GM19452 (cell line): ENCODE results near the gene U2AF2.

ENCODE experiments used
- ATAC-seq: cut with Tn5 transposase; IDR thresholded peaks from one replicate; pipeline ENCODE4 v1.9.1; 2021; ENCODE audit not compliant: unreplicated experiment

U2AF2 gene

GRCh38 chr19:55674459-55674840, 19.6 kb downstream of the U2AF2 start:
- ATAC-seq, result no peak

- peak; percentile 64 for ATAC-seq
Measured at GRCh38 chr19:55674841-55675660, 20.2 kb downstream of the U2AF2 start, which contains the start of gene EPN1. EPN1 (plus strand) TSS chr19:55675226; CDS start chr19:55678628, 3,402 bp downstream.

DNA sequence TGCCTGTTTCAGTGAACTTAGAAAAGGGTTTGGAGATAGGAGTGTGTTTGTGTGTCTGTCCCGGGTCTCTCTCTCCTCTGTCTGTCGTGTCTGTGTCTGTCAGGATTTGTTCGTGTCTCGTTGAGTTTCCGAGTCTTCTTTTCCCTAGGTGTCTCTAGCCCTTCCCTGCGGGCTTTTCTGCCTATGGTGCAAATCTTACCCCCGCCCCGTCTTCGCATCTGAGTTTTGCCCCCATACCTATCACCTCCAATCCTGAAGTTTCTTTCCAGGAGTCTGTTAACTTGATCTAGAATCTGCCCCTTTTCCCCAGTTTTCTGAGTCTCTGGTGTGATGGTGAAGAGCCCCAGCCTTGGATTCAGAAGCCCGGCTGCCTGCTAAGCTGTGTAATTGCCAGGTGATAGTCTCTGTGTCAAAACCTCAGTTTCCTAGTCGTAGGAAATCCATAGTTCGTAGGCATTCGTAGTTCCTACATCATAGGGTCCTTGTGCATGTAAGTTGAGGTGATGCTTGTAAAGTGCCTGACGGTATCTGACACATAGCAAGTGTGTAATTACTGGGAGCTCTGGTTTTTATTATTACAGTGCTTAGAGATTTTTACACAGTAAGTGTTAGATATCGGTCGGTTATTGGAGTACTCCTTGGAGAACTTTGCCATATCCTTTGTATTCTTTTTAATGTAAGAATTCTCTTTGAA, 21.0 kb downstream of the U2AF2 start:
- no peak for ATAC-seq

GRCh38 chr19:55676383-55676782, 21.5 kb downstream of the U2AF2 start:
- ATAC-seq, result no peak

- no peak for ATAC-seq
Measured at GRCh38 chr19:55676889-55677505, 22.2 kb downstream of the U2AF2 start.

- no peak for ATAC-seq
Measured at GRCh38 chr19:55677572-55678028, 22.8 kb downstream of the U2AF2 start.

GRCh38 chr19:55678121-55678671, 23.4 kb downstream of the U2AF2 start:
- peak; percentile 71 for ATAC-seq

DNA sequence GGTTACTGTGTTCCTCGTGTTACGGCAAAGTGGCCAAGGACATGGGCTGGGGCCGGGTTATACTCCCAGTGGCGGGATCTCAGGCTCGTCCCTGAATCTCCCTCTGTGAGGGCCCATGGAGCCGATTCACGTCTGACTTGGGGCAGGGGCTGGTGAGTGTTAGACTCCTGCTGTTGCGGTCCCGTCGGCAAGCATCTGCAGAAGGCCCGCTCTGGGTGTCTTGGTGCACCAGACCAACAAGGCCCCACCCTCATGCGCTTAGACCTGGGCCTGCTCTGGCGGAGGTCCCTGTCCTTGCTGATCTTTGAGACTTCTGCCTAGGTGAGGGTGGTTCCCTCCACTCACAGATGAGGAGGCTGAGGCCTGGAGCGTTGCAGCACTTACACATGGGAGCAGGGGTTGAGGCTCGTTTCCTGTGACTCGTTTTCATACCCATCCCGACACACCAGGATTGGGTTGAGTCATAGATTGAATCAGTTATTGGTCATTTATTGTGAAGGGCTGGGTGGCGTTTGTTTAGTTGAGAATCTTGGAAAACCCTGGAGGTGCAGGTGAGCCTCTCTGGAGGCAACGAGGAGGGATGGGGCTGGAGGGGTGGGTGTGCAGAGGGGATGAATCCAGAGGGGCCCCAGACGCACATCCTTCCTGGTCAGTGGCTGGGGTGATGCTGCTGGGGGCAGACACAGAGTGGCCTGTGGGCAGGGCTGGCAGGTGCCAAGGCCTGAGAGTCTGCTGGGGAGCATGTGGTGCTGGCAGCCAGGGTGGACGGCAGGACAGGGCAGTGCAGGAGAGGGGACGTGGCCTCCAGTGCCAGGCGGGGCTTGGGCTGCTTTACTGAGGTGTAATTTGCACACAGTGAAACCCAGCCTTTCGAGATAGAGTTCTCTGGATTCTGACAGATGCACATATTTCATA, 24.8 kb downstream of the U2AF2 start:
- ATAC-seq, result no peak

DNA sequence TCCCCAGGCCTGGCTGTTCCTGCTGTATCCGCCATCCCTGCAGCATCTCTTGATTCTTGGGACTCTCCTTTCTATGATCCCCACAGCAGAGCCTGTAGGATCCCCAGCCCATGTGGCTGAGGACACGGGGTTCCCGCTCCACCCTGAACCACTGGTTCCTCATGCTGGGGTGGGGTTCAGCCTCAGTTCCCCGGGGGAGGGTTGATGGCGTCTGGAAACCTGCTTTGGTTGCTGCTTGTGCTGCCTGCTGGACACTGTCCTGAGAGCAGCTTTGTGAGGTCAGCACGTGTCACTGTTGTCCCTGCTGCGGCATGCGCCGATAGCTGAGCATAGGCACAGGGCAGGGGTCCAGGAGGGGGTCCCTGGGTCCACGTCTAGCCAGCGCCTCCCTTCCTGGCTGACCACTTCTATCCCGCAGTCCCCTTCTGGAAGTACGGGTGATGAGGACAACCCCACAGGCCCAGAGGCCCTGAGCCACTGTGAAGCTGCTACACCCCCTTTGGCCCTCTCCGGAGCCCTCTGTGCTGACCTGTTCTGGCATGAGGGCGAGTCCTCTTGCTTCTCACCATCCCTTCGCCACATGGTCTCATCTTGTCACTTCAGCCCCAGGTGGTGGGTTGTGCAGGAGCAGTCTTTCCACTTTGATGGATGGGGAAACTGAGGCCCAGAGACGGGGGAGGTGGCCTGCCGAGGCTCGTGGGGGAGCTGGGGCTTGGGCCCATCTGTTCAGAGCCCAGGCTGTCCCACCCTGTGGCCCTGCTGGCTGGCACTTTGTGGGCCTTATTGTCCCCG, 25.7 kb downstream of the U2AF2 start:
- no peak for ATAC-seq

DNA sequence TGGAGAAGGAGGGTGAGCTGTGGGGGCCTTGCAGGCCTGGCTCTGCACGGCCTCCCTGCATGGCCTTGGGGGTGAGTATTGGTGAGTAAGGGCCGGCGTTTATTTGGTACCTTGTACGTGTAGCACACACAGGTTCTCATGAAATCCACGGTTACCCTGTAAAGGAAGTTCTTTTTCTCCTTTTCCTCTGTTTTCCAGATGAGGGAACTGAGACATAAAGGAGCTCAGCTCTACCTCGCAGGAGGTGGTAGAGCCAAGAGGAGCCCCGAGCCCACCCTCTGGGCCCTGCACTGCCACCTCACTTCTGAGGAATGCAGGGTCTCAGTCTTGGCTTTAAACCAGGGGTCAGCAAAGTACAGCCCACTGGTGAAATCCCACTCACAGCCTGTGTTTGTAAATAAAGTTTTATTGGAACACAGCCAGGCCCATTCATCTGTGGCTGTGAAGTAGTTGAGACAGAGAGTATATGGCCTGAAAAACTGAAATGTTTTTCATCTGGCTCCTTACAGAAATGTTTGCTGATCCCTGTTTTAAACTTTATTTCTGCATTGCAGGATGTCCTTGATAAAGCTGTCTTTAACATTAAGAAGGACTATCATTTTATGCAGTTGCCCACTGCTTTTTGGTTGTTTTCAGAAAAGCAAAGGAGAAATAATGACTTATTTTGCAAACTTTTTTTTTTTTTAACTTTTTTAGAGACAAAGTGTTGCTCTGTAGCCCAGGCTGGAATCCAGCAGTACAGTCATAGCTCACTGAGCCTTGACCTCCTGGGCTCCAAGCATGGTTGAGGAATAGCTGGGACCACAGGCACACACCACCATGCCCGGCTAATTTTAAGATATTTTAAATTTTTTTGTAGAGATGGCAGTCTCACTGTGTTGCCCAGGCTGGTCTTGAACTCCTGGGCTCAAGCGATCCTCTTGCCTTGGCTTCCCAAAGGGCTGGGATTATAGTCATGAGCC, 26.6 kb downstream of the U2AF2 start:
- no peak for ATAC-seq

- no peak for ATAC-seq
Measured at GRCh38 chr19:55683449-55684261, 28.8 kb downstream of the U2AF2 start.

- ATAC-seq, result no peak
Measured at GRCh38 chr19:55684946-55685681, 30.3 kb downstream of the U2AF2 start.

GRCh38 chr19:55685776-55686175, 30.9 kb downstream of the U2AF2 start:
- ATAC-seq, result no peak

DNA sequence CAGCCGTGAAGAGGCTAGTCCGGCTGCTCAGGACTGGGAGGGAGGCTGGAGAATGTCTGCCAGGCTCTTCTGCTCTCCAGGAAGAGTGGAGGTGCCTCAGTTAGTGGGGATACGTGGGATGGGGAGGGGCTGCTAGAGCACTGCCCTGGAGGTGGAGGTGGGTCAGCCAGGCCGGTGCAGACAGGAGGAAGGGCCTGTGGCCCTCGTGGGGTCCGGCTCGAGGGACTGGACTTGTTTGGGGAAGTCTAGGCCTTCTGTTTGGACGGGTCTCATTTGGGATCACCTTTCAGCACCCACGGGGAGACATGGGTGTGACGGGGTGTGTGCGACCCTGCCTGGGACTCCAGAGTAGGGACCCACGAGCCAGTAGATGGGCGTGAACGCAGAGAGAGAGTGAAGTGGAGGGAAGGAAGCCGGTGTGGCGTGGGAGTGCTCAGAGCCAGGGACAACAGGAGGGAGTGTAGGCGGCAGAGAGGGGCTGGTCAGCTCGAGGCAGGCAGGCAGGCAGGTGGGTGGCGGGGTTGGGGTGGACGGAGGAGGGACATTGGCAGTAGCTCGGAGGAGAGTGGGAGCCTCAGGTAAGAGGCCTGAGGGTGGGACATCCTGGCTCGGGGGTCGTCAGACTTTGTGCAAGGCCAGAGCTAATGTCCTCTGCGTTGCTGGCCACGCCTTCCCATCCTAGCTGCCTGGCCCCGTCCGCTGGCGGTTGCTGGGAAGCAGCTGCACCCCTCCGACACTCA, 31.6 kb downstream of the U2AF2 start:
- ATAC-seq, result no peak

- ATAC-seq, result no peak
Measured at GRCh38 chr19:55687281-55688201, 32.7 kb downstream of the U2AF2 start.
